GM18526 (cell line): ENCODE data around the gene SLC7A14.

Experiments used
- POLR2A ChIP-seq: IDR thresholded peaks from 3 replicates; pipeline ENCODE4 v1.6.1; 2011; ENCODE audit not compliant: insufficient read length; ENCODE audit errors: extremely low read depth

Gene SLC7A14

GRCh38 chr3:170496026-170496867 lies 89.6 kb downstream of the SLC7A14 start:
- no peak for TF ChIP-seq POLR2A

GRCh38 chr3:170494766-170495165 lies 91.1 kb downstream of the SLC7A14 start:
- no peak for TF ChIP-seq POLR2A

DNA sequence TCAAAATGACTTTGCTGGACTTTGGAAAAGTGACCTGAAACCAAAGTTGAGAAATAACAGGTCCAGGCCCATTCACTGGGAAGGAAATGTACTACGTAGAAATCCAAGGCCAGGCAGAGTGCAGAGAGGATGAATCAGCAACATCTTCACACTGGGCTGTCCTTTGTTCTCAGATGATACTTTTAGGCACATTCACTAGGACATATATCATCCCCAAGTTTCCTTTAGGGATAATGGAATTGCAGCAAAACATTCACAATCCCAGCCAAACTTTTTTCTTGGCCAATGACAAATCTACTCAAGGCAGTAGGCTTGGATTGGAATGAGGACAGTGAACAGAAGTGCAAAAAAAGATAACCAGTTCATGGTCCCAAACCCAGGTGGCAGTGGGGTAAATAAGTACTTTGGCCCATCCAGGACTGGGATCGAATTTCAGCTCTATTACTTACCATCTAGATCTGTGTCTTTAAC lies 92.1 kb downstream of the SLC7A14 start:
- no peak for TF ChIP-seq POLR2A

GRCh38 chr3:170491901-170492300 lies 94.0 kb downstream of the SLC7A14 start:
- TF ChIP-seq POLR2A, result no peak

DNA sequence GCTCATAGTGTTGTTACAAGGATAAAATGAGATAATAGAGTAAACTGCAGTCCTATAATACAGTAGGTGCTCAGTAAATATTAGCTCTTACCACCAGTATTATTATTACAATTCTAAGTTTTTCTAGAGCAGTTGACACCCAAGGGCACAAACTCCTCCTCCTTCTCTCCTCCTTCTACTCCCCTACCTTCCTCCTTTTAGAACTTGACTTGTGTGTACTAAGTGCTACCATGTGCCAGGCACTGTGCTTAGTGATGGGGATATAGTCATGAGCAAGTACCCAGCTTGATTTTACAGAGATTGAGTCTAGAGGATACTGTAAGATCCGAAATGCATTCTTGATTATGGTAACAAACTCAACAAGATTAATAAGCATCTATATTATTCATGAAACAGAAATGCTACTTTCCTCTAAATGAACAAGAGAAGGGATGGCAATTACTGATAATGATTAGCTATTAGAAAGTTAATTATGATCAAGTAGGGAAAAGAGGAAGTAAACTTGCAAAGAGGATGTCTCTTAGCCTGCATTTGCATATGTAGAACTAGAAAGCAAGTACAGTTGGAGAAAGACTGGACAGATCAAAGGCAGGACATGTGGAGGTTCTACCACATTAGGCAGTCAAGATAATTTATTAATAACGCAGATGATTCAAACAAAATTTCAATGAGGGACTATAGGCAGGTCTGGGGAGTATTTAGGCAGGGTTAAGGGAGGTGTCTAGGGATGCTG lies 94.9 kb downstream of the SLC7A14 start:
- TF ChIP-seq POLR2A, result no peak

GRCh38 chr3:170488802-170489201 lies 97.1 kb downstream of the SLC7A14 start:
- TF ChIP-seq POLR2A, result no peak

- TF ChIP-seq POLR2A, result no peak
Measured at GRCh38 chr3:170487031-170487430, 98.8 kb downstream of the SLC7A14 start.

GRCh38 chr3:170486398-170486797 lies 99.5 kb downstream of the SLC7A14 start:
- TF ChIP-seq POLR2A, result no peak

GRCh38 chr3:170485696-170486095 lies 100.2 kb downstream of the SLC7A14 start:
- TF ChIP-seq POLR2A, result no peak

- no peak for TF ChIP-seq POLR2A
Measured at GRCh38 chr3:170485294-170485693, 100.6 kb downstream of the SLC7A14 start.

GRCh38 chr3:170484869-170485268 lies 101.0 kb downstream of the SLC7A14 start:
- TF ChIP-seq POLR2A, result no peak

DNA sequence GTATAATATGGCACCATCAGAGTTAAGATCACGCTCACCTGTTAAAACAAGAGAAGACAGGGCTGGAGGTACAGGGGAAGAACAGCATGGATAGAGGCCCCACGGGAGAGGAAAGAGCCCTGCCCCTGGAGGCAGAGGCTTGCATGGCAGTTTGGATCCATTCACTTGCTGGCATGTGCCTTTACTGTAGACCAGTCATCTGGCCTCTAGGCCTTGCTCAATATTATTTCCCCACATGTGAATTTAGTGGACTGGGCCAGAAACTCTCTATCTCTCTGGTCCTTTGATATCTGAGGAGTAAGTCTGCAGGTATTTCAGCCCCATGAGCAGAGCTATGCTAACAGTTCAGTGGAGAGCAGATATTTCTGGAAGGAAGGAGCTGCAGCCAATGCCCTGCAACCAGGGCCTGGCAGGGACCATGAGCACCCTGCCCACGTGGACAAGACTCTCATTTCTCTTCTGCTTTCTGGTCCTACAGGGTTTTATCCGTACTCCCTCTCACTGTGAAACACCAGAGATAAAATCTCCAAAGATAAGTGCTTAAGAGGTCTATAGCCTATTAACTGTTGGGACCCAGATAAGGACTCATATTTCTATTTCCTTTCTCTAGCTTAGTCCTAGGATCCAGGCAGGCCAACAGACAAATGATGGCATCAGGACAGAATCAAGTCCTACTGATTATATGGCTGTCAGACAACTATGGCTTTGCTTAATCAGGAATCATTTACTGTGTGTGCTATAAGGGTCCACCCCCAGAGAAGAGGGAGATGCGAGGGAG lies 102.2 kb downstream of the SLC7A14 start:
- TF ChIP-seq POLR2A, result no peak

DNA sequence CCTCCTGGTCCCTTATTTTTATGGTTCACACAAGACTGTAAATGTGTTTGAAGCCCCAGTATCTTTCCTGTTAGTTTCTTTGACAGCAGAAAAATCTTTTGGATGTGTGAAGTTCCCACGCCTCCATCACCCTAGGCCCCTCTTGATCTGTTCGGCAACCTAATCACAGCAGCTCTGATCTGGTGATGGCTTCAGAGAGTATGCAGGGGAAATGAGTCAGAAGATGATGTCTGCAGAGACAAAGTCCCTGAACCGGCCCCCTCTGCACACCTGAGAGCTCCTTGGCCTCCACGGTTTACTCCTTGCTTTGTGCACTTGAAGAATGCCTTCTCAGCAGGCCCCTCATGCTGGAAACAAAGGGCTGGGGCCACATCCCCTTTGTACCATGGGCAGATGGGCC lies 103.7 kb downstream of the SLC7A14 start:
- TF ChIP-seq POLR2A, result no peak

DNA sequence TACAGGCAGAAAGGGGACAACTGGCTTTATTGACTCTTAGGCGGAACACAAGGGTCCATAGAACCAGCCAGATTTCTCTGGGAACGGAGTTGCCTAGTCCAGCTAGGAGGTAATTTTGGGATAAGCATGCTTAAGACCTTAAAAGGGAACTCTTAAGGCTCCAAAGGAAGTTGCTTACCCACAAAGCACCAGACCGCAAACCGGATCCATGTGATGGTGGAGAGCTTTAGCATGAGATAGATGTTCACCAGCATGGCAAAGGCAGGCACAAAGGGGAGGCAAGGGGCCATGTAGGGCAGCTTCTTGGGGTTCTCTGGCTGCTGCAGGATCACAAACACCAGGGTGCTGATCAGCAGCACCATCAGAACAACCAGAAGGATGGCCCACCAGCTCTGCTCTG lies 105.8 kb downstream of the SLC7A14 start:
- TF ChIP-seq POLR2A, result no peak

- TF ChIP-seq POLR2A, result no peak
Measured at GRCh38 chr3:170477395-170477794, 108.5 kb downstream of the SLC7A14 start.

- no peak for TF ChIP-seq POLR2A
Measured at GRCh38 chr3:170476291-170476690, 109.6 kb downstream of the SLC7A14 start.

GRCh38 chr3:170475092-170475685 lies 110.7 kb downstream of the SLC7A14 start:
- no peak for TF ChIP-seq POLR2A
